ENCODE results near the gene LYPLAL1. TPM values are rescaled to one million over a fixed set of nuclear protein-coding genes. Genes with fewer than 3 reads are reported as not detected.

Gene LYPLAL1
- total RNA-seq, 1 experiment from 2014 or later, result 21.3 TPM

GRCh38 chr1:219150913-219151312 is 22.8 kb upstream of the LYPLAL1 start:
- Histone ChIP-seq H3K4me2 (ENCODE audit: low read length) (no peak overlapping the region), H3K4me3 (ENCODE audit: low read length) (no peak overlapping the region), H3K27me3 (ENCODE audit: low read length) (no peaks in the 10 kb centered on the region), H4K20me1 (ENCODE audit: low read length) (no peaks in the 10 kb centered on the region), H3K79me2 (ENCODE audit: low read length) (no peaks in the 10 kb centered on the region), H3K9ac (ENCODE audit: low read length) (no peak overlapping the region), H3K36me3 (ENCODE audit: low read depth, low read length) (no peaks in the 10 kb centered on the region), H3K4me1 (ENCODE audit: insufficient read depth, low read length) (no peaks in the 10 kb centered on the region), H3K9me2 (replicated peaks; ENCODE audit: low read length) (no peaks in the 10 kb centered on the region), H2AFZ (ENCODE audit: low read length) (no peak overlapping the region), H3K27ac (ENCODE audit: low read length) (no peak overlapping the region), H3K9me3 (ENCODE audit: low read length) (no peaks in the 10 kb centered on the region), H3F3A (ENCODE audit: low read length, unreplicated experiment) (no peaks in the 10 kb centered on the region)
- ChIA-PET CTCF (interaction anchor here (0.6 kb wide), 1 partner anchor 1802 kb away, joined by 3 read pairs; no protein-coding TSS in a partner anchor), POLR2A (ENCODE audit: unreplicated experiment) (no interaction called here)
- TF ChIP-seq CTCF (conservative IDR thresholded peaks at IDR 0.05; ENCODE audit: low read depth, low read length) (no peak), EZH2phosphoT487 (IDR thresholded peaks at IDR 0.05; ENCODE audit: borderline replicate concordance, low read length) (no peak), EZH2 (IDR thresholded peaks at IDR 0.05; ENCODE audit: low read length, unreplicated experiment) (no peak)
- no peak for ATAC-seq
- intact Hi-C loops (cut with micrococcal nuclease), result no loop called here
- BruUV-seq (replicated peaks), result no TSS peak
- no peak for DNase-seq

- no TSS peak for BruUV-seq (replicated peaks)
- CTCF ChIA-PET, result interaction anchor here (0.6 kb wide), 1 partner anchor 1803 kb away, joined by 3 read pairs; no protein-coding TSS in a partner anchor
- intact Hi-C loops (cut with micrococcal nuclease), result no loop called here
Observed at GRCh38 chr1:219151467-219151866, 22.2 kb upstream of the LYPLAL1 start.

More at GRCh38 chr1:219151467-219151866, 22.2 kb upstream of the LYPLAL1 start:
- Histone ChIP-seq H3K27ac (ENCODE audit: low read length) (no peak overlapping the region), H3F3A (ENCODE audit: low read length, unreplicated experiment) (no peaks in the 10 kb centered on the region), H3K36me3 (ENCODE audit: low read depth, low read length) (no peaks in the 10 kb centered on the region), H2AFZ (ENCODE audit: low read length) (no peak overlapping the region), H3K9me2 (replicated peaks; ENCODE audit: low read length) (no peaks in the 10 kb centered on the region), H3K4me1 (ENCODE audit: insufficient read depth, low read length) (no peaks in the 10 kb centered on the region), H3K9ac (ENCODE audit: low read length) (no peak overlapping the region), H3K4me2 (ENCODE audit: low read length) (no peak overlapping the region), H3K4me3 (ENCODE audit: low read length) (no peak overlapping the region), H3K27me3 (ENCODE audit: low read length) (no peaks in the 10 kb centered on the region), H3K79me2 (ENCODE audit: low read length) (no peaks in the 10 kb centered on the region), H4K20me1 (ENCODE audit: low read length) (no peaks in the 10 kb centered on the region), H3K9me3 (ENCODE audit: low read length) (no peaks in the 10 kb centered on the region)
- POLR2A ChIA-PET (ENCODE audit: unreplicated experiment), result no interaction called here
- TF ChIP-seq EZH2 (IDR thresholded peaks at IDR 0.05; ENCODE audit: low read length, unreplicated experiment) (no peak), CTCF (conservative IDR thresholded peaks at IDR 0.05; ENCODE audit: low read depth, low read length) (0 out of 2 replicates have a peak, but pooled peaks have one; percentile 23)
- DNase-seq, result no peak
- ATAC-seq, result no peak

Measured in PC-3 (cell line).